Right atrium auricular region (tissue), 2 donors: ENCODE results near the gene FERD3L. TPM values are rescaled to one million over a fixed set of nuclear protein-coding genes. Genes with fewer than 3 reads are reported as not detected.

Source experiments
- DNase-seq: peaks from one replicate; pipeline ENCODE4 v3.0.0-alpha.2; 2019; ENCODE audit warnings: low spot score
- H3K27ac ChIP-seq, 2 donors: fragments of 200-600 bp; sonication (generic); 1 replicate in 1 of 2; 2 replicates in 1 of 2; pipeline ENCODE4 v1.5.1; 2016 to 2019
- H3K27me3 ChIP-seq, 2 donors: fragments of 200-600 bp; sonication (generic); one replicate each; pipeline versions ENCODE4 v1.5.1 to v1.6.0; 2017 to 2019
- H3K36me3 ChIP-seq: fragments of 200-600 bp; sonication (generic); one replicate; pipeline ENCODE4 v1.5.1; 2016
- H3K4me1 ChIP-seq, 2 donors: fragments of 200-600 bp; sonication (generic); one replicate each; pipeline versions ENCODE4 v1.5.1 to v1.6.0; 2017 to 2019
- H3K4me3 ChIP-seq, 2 donors: fragments of 200-600 bp; sonication (generic); 1 replicate in 1 of 2; 2 replicates in 1 of 2; pipeline ENCODE4 v1.5.1; 2017 to 2019; ENCODE audit warnings: mild to moderate bottlenecking in 1 of 2, moderate library complexity in 1 of 2
- H3K9me3 ChIP-seq, 2 donors: fragments of 200-600 bp; sonication (generic); one replicate each; pipeline ENCODE4 v1.5.1; 2019
- CTCF ChIP-seq, 2 donors: fragments of 200-600 bp; sonication (generic); IDR thresholded peaks; one replicate each; pipeline ENCODE4 v1.5.1; 2019; ENCODE audit warnings: antibody characterized with exemption in 2 of 2
- total RNA-seq, 2 donors: library from RNA; depleted of rRNA; stranded (reverse); fragments of >200 nt; gene quantifications; one replicate each; pipeline ENCODE4 v1.1.0, GENCODE V29; 2016

The FERD3L gene
- total RNA-seq, 2 donors from 2014 or later, result not detected

- H3K27me3 ChIP-seq, result peaks cover 5 to 16% of the 10 kb centered on the region in 2 donors
- DNase-seq, result no peak
- no peak overlapping the region for H3K4me3 ChIP-seq
- no peaks in the 10 kb centered on the region for H3K36me3 ChIP-seq
- no peaks in the 10 kb centered on the region for H3K9me3 ChIP-seq
- TF ChIP-seq CTCF (IDR thresholded peaks at IDR 0.05), result no peak
- H3K27ac ChIP-seq, result no peak overlapping the region
- peaks cover 0 to 23% of the 10 kb centered on the region in 2 donors for H3K4me1 ChIP-seq
Measured at GRCh38 chr7:19113855-19114550, 31.2 kb downstream of the FERD3L start.

- Histone ChIP-seq H3K27me3 (peaks cover 2 to 23% of the 10 kb centered on the region in 2 donors), H3K4me3 (no peak overlapping the region)
Measured at GRCh38 chr7:19113002-19113350, 32.2 kb downstream of the FERD3L start.

GRCh38 chr7:19112274-19113001 is 32.8 kb downstream of the FERD3L start:
- peak; percentile 58 for DNase-seq
- peaks cover 5 to 25% of the 10 kb centered on the region in 2 donors for H3K27me3 ChIP-seq
- peaks cover 0 to 21% of the 10 kb centered on the region in 2 donors for H3K4me1 ChIP-seq
- no peak overlapping the region for H3K27ac ChIP-seq
- peak overlapping the region in 1 of 2 donors; percentile 37 for H3K4me3 ChIP-seq
- TF ChIP-seq CTCF (IDR thresholded peaks at IDR 0.05), result no peak
- H3K36me3 ChIP-seq, result no peaks in the 10 kb centered on the region
- H3K9me3 ChIP-seq, result no peaks in the 10 kb centered on the region

More at GRCh38 chr7:19113002-19113350, 32.2 kb downstream of the FERD3L start:
- no peak for TF ChIP-seq CTCF (IDR thresholded peaks at IDR 0.05)
- no peaks in the 10 kb centered on the region for H3K36me3 ChIP-seq
- H3K4me1 ChIP-seq, result peaks cover 0 to 21% of the 10 kb centered on the region in 2 donors
- no peak overlapping the region for H3K27ac ChIP-seq
- H3K9me3 ChIP-seq, result no peaks in the 10 kb centered on the region
- no peak for DNase-seq

- peaks cover 0 to 17% of the 10 kb centered on the region in 2 donors for H3K4me1 ChIP-seq
- no peak overlapping the region for H3K27ac ChIP-seq
- no peaks in the 10 kb centered on the region for H3K36me3 ChIP-seq
- peak overlapping the region in 1 of 2 donors; percentile 37 for H3K4me3 ChIP-seq
- no peak for DNase-seq
- H3K27me3 ChIP-seq, result peaks cover 5 to 25% of the 10 kb centered on the region in 2 donors
- no peak for TF ChIP-seq CTCF (IDR thresholded peaks at IDR 0.05)
- no peaks in the 10 kb centered on the region for H3K9me3 ChIP-seq
Measured at GRCh38 chr7:19111474-19112273, 33.5 kb downstream of the FERD3L start.

GRCh38 chr7:19110776-19111175 is 34.4 kb downstream of the FERD3L start:
- Histone ChIP-seq H3K27ac (no peak overlapping the region), H3K4me3 (no peak overlapping the region), H3K27me3 (peaks cover 5 to 18% of the 10 kb centered on the region in 2 donors), H3K4me1 (peaks cover 0 to 16% of the 10 kb centered on the region in 2 donors), H3K36me3 (no peaks in the 10 kb centered on the region), H3K9me3 (no peaks in the 10 kb centered on the region)
- DNase-seq, result no peak
- no peak for TF ChIP-seq CTCF (IDR thresholded peaks at IDR 0.05)
